ENCODE data around the gene BAZ1B.
"Not testable (repeated sequence)": the region's sequence is repeated elsewhere in the genome, so short reads cannot be mapped to it uniquely, and the experiment has no call there.

Gene BAZ1B

GRCh38 chr7:73423519-73424488 lies 98.3 kb downstream of the BAZ1B start:
- DNase-seq = no peak

DNA sequence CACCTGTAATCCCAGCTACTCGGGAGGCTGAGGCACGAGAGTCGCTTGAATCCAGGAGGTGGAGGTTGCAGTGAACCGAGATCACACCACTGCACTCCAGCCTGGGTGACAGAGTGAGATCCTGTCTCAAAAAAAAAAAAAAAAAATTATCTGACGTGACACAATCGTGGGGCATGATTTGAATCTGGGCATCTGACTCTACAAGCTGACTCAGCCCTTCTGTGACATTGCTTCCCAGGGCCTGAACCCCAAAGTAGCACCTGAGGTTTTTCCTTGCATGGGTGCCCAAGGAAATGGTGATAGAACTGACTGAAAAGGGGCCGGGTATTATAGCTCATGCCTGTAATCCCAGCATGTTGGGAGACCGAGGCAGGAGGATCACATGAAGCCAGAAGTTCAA lies 101.5 kb downstream of the BAZ1B start:
- DNase-seq = not testable (repeated sequence)

- DNase-seq = not testable (repeated sequence)
Measured at GRCh38 chr7:73420016-73420415, 102.1 kb downstream of the BAZ1B start.

DNA sequence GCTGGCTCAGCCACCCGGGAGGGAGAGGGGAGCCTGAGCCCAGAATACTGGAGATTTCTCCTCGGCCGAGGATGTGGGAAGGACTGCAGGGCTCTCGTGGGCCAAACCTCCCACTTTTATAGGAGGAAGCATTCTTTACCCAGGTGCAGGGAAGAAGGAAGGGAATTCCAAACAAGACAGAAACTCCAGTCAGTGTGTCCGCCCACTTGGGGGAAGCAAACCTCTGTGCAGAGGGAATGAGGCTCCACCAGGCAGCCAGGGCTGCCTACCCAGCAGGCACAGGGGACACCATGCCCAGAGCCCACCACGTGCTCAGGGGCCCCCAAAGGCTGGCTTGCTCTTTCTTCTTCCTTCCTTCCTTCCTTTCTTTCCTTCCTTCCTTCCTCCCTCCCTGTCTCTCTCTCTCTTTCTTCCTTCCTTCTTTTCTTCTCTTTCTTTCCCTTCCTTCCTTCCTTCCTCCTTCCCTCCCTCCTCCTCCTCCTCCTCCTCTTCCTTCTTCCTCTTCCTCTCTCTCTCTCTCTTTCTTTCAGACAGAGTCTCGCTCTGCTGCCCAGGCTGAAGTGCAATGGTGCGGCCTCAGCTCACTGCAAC lies 103.9 kb downstream of the BAZ1B start:
- no peak for DNase-seq

GRCh38 chr7:73410541-73411131 lies 111.5 kb downstream of the BAZ1B start:
- DNase-seq = not testable (repeated sequence)

DNA sequence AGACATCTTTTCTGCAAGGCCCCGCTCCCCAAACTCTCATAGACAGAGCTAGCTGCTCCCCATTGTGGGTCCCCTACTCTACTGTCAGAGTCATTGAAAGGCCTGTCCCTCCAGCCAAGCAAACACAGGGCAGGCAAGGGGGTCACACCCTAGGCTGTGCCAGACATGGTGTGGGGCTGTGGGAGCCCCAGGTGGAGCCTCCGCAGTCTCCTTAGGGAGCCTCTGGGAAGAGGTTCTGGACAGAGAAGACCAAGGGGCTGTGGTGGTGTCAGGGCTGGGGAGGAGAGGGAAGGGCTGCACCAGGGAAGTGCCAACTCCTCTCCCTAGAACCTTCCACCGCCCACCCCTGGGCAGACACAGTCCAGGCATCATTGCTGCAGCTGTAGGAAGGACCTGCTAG lies 117.2 kb downstream of the BAZ1B start:
- DNase-seq = not testable (repeated sequence)

DNA sequence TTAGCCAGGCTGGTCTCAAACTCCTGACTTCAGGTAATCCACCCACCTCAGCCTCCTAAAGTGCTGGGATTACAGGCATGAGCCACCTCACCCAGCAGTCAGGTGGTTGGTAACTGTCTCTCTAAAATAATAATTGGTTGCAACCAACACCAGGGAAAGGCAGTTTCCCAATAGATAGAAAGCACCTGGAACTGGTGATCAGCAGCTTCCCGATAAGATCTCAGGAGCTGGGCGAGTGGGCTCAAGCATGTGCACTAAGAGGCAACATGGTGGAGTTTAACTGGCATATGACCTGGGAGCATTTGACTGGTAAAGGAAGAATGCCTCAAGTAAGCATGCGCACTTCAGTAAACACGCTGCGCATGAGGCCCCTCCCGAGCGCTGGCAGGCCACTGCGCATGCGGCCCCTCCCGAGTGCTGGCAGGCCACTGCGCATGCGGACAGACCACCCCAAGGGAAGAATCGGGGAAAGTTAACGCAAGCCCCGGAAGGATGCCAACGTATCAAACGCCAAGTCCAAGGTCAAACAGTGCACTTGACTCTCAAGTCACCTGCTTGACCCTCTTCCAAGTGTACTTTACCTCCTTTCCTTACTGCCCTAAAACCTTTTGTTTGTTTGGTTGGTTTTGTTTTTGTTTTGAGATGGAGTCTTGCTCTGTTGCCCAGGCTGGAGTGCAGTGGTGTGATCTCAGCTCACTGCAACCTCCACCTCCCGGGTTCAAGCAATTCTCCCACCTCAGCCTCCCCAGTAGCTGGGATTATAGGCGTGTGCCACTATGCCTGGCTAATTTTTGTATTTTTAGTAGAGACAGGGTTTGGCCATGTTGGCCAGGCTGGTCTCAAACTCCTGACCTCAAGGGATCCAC lies 122.7 kb downstream of the BAZ1B start:
- DNase-seq = not testable (repeated sequence)

DNA sequence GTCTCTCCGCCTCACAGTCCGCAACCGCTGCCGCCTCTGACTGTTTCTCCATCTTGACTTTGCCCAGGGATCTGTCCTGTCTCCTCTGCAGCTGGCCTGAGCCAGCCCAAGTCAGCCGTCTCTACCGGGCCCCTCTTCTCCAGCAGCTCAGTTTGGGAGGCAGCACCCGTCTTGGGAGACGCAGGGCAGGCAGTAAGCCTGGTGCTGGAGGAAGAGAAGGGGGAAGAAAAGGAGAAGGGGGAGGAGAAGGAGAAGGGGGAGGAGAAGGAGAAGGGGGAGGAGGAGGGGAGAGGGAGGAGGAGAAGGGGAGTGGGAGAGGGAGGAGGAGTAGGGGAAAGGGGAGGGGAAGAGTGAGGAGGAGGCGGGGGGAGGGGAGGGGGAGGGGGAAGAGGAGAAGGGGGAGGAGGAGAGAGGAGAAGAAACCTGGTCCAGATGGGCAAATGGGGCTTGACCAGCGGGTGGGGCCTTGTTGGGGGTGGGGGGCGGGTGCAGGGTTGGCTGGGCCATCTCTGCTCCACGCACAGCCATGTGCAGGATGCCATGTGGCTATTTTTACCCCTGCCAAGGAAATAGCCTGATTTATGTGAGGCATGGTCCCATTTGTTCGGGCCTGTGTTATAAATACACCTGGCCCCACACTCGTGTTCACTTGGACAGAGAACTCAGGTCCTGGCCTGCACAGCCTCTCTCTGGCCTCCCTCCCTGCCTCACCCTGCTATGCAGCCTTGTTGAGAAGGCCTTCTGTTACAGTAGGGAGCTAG lies 124.4 kb downstream of the BAZ1B start:
- DNase-seq = no peak

DNA sequence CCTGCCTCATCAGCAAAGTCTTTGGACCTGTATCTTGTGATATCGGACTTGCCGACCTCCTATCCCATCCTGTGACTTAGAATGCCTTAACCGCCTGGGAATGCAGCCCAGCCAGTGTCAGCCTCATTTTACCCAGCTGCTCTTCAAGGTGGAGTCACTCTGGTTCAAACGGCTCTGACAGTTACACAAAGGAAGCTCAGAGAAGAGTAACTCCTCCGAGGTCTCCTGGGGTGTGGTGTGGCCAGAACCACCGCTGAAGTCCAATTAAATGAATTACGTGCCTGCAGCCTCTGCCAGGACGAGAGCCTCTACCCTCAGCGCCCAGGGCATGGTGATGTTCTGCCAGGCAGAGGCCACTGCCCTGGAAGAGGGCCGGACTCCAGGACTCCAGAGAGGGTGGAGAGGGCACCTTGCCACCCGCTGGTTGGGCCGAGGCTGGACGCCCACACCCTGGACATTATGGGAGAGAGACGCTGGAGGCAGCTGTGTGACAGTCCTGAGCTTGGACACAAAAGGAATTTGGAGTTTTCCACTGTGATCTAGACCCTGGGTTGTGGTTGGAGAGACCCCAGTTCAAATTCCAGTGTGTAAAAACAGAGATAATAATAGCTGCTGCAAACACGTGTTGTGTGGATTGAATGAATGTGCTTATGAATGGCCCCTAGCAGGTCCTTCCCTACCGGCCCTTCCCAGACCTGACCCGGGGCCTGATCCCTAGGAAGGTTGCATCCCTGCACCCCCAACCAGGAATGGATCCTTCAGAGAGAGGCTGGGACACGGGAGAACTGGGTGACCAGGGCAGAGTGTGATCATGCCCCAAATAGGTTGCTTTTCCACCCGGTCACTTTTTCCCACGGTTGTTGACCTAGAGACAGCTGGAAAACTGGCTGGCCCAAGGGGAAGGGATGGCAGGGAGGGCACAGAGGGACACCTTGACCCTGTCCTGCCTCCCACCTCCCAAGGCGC lies 126.3 kb downstream of the BAZ1B start:
- no peak for DNase-seq

DNA sequence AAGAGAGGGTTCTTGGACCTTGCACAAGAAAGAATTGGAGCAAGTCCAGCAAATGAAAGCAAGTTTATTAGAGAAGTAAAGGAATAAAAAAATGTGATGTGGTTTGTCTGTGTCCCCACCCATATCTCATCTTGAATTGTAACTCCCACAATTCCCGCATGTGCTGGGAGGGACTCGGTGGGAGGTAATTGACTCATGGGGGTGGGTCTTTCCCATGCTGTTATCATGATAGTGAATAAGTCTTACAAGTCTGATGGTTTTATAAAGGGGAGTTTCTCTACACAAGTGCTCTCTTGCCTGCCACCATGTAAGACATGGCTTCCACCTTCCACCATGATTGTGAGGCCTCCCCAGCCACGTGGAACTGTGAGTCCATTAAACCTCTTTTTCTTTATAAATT lies 127.7 kb downstream of the BAZ1B start:
- DNase-seq = no peak

GRCh38 chr7:73391396-73391795 lies 130.7 kb downstream of the BAZ1B start:
- no peak for DNase-seq

Data from RPMI8226 (cell line).